A549 (cell line): Measurements from ENCODE around the gene UBE3B.

Experiments
- KDM5A ChIP-seq: fragments of 200-600 bp; sonication (generic); IDR thresholded peaks from 2 replicates; pipeline ENCODE4 v1.6.1; 2016; ENCODE audit warnings: antibody characterized with exemption, mild to moderate bottlenecking
- MAFK ChIP-seq: fragments of 450-650 bp; IDR thresholded peaks from 2 replicates; pipeline ENCODE4 v1.6.1; 2014; ENCODE audit not compliant: partially characterized antibody
- SREBF2 ChIP-seq: fragments of 450-650 bp; IDR thresholded peaks from 2 replicates; pipeline ENCODE4 v1.6.1; 2014; ENCODE audit warnings: mild to moderate bottlenecking, moderate library complexity
- TF ChIP-seq, protein P1 (sequence below): fragments of >200 bp; sonication (Bioruptor Twin); formaldehyde crosslinking; IDR thresholded peaks from 3 replicates; pipeline ENCODE4 v1.5.1; 2016

DNA sequence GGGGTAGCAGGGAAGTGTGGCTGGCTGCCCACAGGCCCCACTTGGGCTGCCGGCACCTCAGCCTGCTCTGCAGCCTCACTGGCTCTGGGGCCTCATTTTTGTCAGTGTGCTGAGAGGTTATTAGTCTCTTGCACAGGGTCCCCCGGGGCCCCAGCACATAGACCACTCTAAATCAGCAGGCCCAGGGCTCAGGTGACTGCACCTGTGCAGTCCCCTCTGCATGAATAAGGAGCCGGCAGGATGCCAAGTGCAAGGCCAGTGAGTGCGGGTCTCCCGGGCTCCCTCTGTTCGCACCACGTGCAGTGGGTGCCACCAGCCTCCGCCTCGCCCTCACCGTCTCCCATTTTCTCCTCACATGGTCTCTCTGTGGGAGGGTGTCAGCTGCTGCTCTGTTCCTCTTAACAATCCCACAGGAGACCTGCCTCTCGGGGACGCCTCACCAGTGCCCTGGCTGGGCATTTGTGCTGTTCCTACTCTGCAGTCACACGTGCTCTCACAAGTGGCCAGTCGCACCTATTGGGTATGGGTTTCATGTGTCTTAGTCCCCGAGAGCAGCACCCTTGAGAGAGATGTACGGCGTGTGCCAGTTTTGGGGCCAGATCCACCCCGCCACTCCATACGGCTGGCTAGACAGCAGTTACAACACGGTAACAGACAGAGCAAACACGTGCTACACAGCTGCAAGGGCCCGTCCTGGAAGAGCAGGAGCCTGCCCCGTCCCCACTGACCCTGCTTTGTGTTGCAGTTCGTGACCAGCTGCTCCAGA lies 55.5 kb downstream of the UBE3B start:
- TF ChIP-seq MAFK (no peak), SREBF2 (no peak), KDM5A (no peak)
- TF ChIP-seq, protein P1, sequence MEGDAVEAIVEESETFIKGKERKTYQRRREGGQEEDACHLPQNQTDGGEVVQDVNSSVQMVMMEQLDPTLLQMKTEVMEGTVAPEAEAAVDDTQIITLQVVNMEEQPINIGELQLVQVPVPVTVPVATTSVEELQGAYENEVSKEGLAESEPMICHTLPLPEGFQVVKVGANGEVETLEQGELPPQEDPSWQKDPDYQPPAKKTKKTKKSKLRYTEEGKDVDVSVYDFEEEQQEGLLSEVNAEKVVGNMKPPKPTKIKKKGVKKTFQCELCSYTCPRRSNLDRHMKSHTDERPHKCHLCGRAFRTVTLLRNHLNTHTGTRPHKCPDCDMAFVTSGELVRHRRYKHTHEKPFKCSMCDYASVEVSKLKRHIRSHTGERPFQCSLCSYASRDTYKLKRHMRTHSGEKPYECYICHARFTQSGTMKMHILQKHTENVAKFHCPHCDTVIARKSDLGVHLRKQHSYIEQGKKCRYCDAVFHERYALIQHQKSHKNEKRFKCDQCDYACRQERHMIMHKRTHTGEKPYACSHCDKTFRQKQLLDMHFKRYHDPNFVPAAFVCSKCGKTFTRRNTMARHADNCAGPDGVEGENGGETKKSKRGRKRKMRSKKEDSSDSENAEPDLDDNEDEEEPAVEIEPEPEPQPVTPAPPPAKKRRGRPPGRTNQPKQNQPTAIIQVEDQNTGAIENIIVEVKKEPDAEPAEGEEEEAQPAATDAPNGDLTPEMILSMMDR: no peak
